AG10803 (cell line): Measurements from ENCODE around the gene DCN.
A peak's percentile ranks its signal among the peaks of the same experiment; 100 is the strongest.

ENCODE experiments used
- DNase-seq: peaks from one replicate; pipeline ENCODE4 v3.0.0; 2010; ENCODE audit warnings: low read depth
- H3K4me3 ChIP-seq: 2 replicates; pipeline ENCODE4 v1.5.1; 2011; ENCODE audit warnings: mild to moderate bottlenecking, low read length, control low read depth
- TF ChIP-seq, protein P1 (sequence below): conservative IDR thresholded peaks from 2 replicates; pipeline ENCODE4 v1.5.1; 2011; ENCODE audit warnings: mild to moderate bottlenecking, low read length, control low read depth, inconsistent platforms

DCN gene

DNA sequence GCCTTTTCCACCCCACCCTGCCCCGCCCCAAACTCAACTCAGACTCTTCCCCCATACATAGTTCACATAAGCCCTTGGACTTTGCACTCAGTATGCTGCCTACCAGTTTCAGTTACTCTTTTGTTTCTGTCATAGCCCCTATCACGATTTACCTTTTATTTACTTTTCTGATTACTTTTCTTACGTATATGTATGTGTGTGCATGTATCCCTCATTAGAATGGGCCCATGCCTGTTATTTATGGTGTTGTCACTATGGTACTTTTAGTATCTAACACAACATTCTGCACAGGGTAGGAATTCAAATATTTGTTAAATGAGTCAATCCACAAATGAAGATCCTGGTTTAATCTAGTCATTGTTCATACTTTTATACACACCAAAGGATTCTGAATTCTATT is 54.9 kb downstream of the DCN start:
- DNase-seq = peak; percentile 86
- no peak overlapping the region for H3K4me3 ChIP-seq
- TF ChIP-seq, protein P1, sequence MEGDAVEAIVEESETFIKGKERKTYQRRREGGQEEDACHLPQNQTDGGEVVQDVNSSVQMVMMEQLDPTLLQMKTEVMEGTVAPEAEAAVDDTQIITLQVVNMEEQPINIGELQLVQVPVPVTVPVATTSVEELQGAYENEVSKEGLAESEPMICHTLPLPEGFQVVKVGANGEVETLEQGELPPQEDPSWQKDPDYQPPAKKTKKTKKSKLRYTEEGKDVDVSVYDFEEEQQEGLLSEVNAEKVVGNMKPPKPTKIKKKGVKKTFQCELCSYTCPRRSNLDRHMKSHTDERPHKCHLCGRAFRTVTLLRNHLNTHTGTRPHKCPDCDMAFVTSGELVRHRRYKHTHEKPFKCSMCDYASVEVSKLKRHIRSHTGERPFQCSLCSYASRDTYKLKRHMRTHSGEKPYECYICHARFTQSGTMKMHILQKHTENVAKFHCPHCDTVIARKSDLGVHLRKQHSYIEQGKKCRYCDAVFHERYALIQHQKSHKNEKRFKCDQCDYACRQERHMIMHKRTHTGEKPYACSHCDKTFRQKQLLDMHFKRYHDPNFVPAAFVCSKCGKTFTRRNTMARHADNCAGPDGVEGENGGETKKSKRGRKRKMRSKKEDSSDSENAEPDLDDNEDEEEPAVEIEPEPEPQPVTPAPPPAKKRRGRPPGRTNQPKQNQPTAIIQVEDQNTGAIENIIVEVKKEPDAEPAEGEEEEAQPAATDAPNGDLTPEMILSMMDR = no peak

DNA sequence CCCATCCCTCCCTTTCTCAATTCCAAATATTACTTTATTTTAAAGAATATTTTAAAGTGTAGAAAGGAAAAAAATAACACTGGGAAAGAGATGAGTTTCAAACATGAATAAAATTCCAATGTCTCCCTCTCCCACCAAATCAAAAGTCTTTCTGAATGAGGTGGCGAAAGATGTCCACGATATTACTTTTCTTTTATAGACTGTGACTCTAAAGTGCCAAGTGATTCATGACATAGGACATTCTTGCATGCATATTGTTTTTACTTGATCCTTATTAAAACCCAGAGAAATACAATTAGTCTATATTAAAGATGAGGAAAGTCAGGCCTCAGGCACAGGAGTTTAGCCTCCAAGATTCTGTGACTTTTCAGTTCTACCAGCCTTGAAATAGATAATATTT is 55.3 kb downstream of the DCN start:
- TF ChIP-seq, protein P1 = no peak
- no peak overlapping the region for H3K4me3 ChIP-seq
- peak; percentile 79 for DNase-seq

DNA sequence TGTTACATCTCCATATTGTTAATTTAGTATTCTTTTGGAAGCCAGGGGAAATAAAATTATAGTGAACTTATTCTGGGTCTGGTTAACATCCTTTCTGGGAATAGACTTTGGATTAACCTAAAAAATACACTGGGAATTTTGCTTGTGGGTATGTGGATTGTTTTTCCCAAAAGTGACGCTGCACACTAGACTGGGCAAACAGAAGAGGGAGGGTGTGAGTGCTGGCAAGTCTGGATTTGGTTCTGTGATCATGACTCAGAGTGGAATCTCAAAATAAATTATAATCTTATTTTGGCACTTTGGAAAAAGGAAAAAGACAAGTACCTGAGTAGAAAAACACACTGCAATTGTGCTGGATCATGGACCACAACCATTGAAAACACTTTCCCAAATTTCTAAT is 56.1 kb downstream of the DCN start:
- TF ChIP-seq, protein P1 = no peak
- no peak overlapping the region for H3K4me3 ChIP-seq
- peak; percentile 74 for DNase-seq

DNA sequence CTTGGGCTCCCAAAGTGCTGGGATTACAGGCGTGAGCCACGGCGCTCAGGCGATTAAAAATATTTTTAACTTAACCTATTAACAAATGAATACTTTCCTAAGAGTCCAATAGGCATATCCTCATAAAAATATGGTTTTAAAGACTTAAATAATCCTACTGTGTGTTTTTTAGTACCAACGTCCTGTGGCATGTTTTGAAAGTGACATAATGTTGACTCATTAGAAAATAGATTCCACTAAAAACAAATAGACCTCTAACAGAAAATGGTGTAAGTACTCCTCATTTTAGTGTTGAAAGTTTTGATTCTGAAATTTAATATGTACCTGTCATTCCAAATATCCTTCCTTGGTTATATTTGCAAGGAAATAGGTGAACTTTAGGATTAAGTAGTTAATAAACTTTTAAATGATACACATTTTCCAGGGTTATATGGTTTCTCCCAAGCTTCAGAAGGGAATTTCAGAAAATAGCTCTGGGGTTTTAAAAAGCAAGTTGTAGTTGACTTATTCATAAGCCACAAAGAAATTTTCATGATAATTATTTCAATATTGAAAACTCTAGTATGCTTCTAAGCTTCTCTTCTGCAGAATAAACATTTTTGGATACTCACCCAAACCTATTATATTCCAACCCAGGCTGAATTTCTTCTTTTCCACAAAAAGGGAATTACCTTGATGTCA is 59.2 kb downstream of the DCN start:
- TF ChIP-seq, protein P1 = no peak
- DNase-seq = peak; percentile 40
- H3K4me3 ChIP-seq = no peak overlapping the region

DNA sequence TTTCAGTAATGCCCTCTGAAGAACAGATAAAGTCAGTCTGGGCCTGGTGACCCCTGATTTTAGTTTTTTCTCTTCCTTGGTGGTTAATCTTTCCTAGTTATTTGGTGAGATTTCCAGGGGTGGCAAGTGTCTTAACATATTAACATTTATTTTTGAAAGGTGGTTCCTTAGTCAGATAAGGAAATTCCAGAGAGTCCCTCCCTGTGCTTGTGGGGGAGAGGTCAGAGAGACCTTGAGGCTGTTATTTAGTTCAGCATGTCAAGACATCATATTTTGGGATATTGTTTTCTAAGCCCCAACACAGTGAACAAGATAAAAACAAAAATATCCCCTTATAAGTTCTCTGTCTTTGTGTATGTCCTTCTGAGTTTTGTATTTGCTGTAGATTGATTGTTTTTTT is 61.8 kb downstream of the DCN start:
- TF ChIP-seq, protein P1 = no peak
- DNase-seq = no peak
- no peak overlapping the region for H3K4me3 ChIP-seq

DNA sequence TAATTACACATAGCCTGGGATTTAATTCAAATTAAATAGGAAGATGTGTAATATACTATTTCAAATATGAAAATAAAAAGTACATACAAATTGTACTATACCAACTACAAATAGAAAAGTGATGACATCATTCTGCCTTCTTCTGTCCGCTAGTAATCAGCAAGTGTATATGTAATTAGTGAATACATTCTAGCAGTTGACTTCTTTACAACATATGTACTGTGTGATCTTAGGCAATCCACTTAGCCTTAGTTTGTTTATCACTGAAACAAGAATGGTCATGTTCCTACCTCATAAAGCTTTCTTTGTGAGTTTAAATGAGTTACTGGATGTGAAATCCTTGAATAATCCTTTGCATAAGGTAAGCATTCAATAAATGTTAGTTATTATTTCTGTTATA is 63.5 kb downstream of the DCN start:
- TF ChIP-seq, protein P1 = no peak

DNA sequence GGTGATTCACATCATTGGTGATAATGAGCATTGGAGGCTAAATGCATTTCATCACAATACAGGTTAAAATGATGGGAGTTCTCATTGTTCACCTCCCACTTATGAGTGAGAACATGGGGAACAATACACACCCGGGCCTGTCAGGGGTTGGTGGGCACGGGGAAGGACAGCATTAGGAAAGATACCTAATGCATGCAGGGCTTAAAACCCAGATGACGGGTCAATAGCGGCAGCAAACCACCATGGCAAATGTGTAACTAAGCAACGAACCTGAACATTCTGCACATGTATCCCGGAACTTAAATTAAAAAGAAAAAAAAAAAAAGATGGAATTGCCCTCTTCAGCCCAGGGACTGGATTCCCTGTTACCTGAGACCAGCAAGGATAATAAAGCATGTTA is 69.0 kb downstream of the DCN start:
- DNase-seq = no peak
- TF ChIP-seq, protein P1 = no peak
- H3K4me3 ChIP-seq = no peak overlapping the region

More for the DNA sequence above, 63.5 kb downstream of the DCN start:
- no peak overlapping the region for H3K4me3 ChIP-seq
- no peak for DNase-seq
